ENCODE measurements around the gene APP.

Gene APP

DNA sequence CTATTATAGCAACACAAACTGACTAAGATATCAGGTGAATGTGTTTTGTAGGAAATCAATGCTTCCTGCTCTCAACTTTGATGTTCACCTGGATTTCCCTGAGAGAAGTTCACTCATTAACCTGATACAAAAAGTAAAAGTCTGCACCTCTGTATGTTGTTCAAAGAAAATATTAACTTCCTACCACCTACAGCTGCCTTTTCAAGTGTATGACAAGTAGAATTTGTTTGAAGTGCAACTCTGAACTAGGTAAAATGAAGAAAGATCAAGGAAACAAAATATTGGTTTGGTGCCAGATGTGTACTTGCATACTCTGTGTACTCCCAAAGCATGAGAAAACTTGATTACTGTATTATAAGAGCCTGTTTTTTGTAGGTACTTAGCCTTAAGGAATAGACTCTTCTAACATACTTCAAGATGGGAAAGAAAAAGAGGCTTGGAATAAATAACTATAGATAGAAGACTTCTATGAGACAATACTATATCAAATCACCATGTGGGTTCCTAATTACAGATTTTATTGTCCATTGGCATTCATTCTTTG is 193.4 kb downstream of the APP start:
- DNase-seq (ENCODE audit: low read depth): no peak

DNA sequence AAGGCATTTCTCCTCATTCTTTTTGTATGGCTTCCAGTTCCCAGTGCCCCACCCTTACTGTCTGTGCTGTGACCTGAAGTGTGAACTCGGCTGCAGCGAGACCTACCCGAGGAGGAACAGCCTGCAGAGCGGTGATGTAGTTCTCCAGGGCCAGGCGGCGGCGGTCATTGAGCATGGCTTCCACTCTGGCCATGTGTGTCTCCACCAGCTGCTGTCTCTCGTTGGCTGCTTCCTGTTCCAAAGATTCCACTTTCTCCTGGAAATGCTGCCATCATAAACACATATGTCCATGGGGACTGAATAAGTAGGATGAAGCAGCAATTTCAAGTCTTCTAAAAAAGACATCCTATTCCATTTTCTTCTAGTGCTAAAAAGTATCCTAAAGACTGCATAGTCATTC is 195.6 kb downstream of the APP start:
- DNase-seq (ENCODE audit: low read depth): no peak

DNA sequence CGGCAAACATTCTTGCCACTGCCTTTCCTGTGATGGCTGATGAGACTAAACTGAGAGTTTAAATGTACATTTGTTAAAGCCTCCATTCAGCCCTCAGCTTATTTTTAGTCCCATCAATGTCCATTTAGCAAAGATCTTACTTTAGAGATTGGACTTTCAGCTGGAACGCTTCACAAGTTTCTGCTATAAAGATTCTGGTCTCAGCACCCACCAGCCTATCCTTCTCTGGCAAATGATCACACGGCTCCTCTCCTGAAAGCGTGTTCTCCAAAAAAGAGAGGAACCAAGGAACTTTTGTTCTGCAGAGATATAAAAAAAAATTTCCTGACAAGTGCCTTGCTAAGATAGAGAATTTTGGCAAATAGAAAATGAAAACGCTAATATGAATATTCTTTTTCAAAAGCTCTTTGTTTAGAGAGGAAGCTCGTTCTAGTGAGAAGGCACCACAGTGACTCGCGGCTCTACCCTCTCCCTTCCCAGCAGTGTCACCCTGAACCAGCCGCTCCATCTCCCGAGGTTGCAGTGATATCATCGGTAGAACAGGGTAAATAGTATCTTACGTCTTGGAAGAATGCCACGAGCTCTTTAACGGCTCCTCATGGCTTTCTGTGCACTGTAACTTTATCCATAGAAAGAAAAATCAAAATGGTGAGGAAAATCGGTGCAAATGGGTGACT is 200.2 kb downstream of the APP start:
- DNase-seq (ENCODE audit: low read depth): no peak

DNA sequence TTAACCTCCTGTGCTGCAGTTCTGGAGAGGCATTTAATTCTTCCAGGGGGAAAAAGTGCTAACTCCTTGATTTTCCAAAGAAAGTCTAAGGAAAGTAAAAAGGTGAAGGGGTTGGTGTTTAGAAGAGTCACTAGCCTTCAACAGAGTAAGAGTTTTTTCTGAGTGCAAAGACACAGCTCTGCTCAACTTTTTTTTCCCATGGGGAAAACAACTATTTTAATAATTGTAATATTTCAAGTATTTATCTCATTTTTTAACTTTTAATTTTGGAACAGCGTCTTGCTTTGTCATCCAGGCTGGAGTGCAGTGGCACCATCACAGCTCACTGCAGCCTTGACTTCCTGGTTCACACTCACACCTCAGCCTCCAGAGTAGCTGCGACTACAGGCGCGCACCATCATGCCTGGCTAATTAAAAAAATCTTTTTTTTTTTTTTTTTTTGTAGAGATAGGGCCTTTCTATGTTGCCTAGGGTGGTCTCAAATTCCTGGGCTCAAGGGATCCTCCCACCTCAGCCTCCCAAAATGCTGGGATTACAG is 202.6 kb downstream of the APP start:
- DNase-seq (ENCODE audit: low read depth): no peak

DNA sequence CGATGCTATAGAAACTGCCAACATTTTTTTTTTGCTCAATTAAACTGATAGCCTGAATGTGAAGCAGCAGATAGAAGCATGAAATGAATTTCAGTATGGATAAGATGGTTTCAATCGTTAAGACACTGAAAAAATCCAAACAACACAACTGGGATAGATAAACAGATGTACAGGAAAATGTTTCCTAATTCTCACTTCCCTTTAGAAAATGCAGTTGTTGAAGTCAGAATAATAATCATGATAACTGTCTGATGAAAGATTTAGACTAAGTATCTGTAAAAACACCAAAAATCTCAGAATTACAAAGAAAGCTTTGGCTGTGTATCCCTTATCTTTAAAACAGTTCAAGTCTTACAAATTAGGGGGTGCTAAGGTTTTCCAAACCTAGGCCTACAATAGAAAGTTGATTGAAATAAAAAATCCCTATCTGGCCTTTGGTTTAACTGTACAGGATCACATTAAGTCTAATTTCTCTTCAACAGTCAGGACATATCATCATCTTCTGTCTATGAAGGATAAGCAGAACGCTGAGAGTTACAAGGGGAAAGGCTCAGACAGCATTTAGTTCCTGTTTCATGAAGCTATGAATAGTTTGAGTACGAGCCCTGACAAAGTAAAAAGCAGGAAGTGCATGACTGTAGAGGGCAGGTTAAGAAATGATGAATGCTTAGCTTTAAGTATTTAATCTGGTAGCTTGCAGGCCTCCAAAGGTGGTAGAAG is 203.2 kb downstream of the APP start:
- no peak for DNase-seq (ENCODE audit: low read depth)

DNA sequence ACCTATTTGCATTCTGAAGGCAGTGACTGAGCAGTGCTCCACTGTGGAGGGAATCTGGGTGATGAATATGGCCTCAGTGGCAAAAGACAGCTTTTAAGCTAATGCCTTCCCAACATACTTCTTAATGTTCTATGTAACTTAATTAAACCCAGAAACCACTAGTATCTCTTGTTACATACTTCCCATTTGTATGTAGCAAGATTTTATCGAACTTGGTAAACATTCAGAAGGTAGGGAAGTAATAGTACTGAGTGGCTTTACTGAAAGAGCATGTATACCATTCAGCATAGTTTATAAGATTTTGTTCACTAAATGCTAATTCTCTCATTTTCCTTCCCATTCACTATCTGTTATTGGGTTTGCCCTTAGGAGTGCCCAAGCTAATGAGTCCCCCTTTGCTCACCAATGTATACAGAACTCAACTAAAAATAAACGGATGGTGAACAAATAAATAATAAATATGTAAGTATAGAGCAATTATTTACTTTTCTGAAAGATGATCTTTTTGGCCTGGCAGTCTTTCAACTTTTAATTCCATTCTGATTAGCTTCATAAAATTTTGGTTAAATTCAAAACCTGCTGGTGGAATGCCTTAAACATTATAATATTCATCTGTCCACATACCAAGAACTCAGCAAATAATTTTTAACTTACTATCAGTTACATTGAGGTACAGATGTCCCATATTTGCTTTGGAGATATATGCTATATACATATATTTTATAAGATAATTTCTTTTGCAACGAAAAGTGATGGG is 204.4 kb downstream of the APP start:
- no peak for DNase-seq (ENCODE audit: low read depth)

DNA sequence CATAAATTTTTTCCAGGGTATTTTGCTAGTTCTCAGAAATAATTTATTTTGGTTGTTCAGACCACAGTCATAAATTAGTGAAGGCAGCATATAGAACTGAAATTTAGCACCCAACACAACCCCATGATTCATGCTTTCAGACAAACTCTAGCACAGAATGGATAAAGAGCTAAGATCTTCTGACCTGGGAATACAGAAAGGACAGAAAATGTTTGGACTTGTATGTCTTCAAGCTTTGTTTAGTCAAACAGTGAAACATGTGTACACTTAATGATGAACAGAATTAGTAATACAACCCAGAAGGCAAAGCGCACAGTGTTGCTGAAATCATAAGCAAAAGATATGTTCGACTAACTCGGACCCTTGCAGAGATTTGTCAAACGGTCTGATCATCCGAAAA is 205.6 kb downstream of the APP start:
- no peak for DNase-seq (ENCODE audit: low read depth)

DNA sequence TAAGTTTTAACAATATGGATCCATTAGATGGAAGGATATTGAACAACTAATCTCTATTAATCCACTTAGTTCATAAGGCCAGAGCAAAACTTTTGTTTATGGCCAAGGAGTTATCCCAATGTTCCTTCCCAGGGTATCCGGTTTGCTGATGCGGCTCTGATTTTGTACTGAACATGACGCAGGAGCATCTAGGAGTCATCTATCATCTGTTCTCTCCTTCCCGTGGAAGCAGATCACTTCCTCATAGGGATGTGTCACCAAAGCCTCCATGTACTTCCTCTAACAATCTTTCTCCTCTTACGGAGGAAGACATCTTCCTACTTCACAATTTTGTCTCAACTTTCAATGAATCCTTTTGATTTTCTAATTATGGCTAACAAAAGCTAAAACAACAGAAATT is 206.6 kb downstream of the APP start:
- DNase-seq (ENCODE audit: low read depth): no peak

DNA sequence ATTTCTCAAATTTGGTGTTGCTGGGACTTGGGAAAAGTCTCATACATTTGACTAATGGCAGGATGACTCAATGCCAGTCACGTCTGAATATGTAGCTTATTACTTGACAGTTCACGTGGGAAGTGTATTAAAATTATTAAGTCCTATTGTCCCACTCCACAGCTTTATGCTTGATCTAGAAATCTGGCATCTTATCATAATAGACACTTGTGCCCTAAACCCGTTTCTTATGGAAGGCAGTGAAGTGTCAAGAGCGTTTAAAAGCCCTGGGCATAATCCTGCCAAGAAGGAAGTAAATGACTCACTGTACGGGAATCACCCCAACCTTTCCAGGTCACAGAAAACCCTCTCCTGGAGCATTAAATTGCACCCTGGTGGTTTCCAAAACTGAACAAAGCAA is 207.4 kb downstream of the APP start:
- no peak for DNase-seq (ENCODE audit: low read depth)

DNA sequence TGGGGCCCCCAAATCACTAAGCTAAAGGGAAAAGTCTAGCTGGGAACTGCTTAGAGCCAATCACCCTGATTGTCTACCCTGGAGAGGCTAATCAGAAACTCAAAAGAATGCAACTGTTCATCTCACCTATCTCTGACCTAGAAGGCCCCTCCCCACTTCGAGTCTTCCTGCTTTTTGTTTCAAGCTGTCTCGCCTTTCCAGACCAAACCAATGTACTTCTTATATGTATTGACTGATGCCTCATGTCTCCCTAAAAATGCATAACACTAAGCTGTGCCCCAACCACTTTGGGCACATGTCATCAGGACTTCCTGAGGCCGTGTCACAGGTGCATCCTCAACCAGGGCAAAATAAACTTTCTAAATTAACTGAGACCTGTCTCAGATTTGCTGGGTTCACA is 209.5 kb downstream of the APP start:
- no peak for DNase-seq (ENCODE audit: low read depth)

DNA sequence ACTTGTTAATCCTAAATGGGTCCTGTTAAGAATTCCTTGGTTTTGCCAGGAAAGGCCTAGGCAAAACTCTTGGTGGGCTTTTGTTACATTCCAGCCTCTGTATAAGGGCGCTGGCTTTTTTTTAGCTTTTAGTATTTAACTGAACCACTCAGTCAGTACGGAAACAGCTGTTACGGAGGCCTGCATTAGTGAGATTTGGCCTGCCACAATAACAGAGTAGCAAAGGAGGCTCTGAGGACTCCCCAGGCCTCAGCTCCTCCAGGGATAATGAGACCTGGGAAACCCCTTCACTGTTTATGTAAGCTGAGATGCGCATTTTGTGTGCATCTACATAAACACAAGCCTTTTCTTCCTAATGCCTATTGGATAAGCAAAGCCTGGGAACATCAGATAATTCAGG is 210.2 kb downstream of the APP start:
- DNase-seq (ENCODE audit: low read depth): no peak

DNA sequence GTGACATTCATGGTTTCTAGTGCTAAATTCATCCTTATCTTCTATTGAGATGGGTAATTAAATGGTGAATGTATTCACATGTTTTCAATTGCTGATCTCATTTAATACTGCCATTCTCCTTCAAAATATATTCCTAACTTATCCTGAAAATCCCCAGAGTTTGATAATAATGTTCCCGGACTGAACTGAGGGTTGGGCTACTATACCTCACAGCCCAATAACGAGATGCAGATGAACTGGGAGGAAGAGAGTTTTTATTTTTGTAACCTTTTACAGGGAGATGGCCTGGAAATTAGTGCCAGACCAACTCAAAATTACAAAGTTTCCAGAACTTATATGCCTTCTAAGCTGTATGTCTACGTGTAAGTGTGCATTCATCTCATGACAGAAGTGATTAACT is 210.8 kb downstream of the APP start:
- no peak for DNase-seq (ENCODE audit: low read depth)

DNA sequence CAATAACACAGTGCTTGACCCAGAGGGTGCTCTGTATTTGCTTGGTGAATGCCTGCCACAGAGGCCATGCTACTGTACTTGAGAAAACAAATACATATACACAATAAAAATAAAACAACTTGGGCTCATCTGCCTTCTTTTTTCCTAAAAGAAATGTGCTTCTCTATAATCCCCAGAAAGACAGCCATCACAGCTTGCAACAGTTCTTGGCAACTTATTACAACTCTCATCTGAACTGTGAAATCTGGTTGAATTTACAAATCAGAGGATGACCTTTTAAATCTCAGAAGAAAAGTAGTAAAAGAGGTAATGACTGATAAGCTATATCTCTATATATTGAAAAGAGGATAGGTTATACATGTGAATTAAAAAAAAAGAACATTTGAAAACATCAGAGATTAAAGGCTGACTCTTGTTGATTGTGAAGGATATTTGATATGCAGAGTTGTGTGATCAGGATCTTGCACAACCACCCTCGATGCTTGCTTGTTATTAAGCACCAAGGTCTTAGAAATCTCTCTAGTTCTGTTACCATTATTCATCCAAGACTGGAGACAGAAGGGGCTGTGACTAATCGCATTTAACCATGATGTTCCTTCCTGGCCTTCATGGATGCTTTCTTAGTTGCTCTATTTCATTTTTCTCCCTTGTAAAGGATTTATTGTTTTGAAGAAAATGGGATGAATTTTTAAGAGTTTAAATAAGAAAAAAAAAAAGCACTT is 213.4 kb downstream of the APP start:
- no peak for DNase-seq (ENCODE audit: low read depth)

DNA sequence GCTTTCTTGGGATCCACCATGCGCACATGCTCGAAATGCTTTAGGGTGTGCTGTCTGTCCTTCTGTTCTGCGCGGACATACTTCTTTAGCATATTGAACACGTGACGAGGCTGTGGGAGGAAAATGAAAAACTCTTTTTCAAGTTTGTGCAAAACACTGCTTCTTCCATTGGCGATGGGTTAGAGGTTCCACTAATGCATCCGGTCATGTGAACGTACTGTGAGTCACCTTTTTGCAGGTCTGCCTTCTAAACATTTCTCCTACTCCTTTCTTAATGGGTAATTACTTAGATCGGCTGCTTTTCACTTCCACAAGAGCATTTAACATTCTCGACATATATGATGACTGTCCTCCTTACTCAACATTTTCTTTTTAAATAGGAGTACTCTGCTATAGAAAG is 214.9 kb downstream of the APP start:
- no peak for DNase-seq (ENCODE audit: low read depth)

DNA sequence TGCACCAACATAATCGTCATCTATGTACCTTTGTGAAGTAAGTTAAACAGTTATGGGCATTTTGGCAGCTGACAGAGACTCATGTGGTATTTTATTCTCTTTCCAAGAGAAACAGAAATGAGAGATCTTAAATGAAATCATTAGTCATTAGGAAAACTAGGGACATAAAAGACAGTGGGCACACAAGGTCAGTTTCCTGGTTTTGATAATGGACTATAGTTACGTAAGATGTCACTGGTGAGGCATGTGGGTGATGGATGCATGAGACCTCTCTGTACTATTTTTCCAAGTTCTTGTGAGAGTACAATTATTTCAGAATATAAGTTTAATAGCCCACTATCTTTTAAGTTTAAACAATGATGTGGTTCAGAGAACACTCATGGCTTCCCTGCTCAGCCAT is 216.9 kb downstream of the APP start:
- no peak for DNase-seq (ENCODE audit: low read depth)

DNA sequence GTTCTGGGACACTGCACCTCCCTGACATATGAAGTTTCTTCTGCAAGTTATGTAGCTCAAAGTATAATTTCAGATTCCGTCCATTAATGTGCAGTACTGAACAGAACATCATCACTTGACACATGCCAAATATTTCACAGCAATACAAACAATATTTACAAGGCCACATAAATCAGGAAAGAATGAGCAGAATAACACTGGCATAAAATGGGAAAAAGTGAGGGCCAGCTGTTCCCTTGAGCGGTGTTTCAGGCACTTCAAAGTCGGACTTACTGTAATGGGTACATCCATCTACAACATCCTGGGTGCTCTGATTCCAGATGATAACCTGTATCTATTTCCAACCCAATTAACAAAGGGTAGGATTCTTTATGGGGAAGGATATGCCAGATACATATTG is 217.4 kb downstream of the APP start:
- no peak for DNase-seq (ENCODE audit: low read depth)

DNA sequence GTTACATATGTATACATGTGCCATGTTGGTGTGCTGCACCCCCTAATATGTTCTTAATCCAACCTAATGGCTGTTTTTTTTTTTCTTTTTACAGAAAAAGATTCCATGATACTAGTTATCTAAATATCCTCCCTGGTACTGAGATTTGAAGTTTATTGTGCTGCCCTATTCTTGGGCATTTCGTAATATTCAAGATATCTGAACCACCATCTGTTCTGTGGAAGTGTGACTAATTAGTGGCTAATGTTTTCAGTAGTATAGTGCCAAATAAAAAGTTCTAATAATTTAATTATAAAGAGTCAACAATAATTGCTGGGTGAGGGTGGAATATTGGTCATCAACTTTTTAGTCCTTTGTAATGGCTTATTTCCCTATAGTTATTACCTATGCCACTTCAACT is 218.3 kb downstream of the APP start:
- no peak for DNase-seq (ENCODE audit: low read depth)

DNA sequence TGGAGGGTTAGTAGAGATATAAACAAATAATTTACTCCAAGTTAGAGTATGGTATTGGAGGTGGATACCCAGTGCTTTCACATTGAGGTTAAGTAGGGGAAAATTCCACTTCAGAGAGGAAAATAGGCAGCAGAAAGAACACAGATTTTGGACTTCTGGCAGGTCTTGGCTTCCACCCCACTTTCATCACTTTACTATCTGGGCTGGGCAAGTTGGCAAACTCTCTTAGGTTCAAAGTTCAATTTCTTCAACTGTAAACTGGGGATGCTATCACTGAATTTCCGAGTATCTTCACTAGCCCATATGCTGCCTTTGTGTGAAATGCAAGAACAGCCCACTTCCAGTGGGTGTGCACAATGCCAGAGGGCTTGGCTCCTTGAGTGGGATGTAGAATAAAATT is 220.9 kb downstream of the APP start:
- no peak for DNase-seq (ENCODE audit: low read depth)

DNA sequence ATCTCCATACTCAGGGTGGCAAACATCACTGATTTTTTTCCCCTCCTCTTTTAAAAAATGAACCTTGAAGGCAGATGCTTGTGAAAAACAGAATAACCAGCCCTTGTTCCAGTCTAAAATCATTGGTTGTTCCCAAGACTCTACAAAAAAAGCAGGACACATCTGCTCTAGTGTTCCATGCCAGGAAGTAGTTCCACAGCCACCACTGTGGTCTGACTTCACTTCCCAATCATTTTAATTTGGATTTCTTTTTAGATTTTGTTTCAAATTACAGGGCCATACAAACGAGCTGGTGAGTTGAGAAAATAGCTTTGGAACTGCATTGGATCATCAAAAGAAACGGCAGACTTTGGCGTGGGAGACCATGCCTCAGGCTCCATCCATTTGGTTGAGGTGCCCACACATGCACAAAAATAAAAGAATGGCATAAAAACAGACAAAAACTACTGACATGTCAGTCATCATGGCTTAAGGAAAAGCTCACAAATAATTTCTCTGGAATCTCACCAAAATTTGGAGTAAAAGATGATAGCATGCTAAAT is 225.8 kb downstream of the APP start:
- DNase-seq (ENCODE audit: low read depth): no peak

DNA sequence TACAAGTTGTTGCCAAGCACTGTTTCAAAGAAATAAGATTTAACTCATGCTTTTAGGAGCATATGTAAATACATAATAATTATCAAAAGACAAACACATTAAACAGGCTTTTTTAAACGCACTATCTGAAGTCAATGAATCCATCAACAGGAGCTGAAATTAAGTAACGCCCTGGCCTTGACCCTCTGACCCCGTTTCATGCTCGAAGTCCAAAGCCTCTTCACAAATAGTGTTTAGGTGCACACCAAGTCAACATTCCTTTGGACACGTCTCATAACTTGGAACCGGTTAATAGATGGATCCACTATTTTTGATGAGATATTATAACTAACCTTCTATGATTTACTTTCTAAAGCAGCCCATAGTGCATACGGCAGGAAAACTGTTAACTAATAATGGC is 226.5 kb downstream of the APP start:
- no peak for DNase-seq (ENCODE audit: low read depth)

DNA sequence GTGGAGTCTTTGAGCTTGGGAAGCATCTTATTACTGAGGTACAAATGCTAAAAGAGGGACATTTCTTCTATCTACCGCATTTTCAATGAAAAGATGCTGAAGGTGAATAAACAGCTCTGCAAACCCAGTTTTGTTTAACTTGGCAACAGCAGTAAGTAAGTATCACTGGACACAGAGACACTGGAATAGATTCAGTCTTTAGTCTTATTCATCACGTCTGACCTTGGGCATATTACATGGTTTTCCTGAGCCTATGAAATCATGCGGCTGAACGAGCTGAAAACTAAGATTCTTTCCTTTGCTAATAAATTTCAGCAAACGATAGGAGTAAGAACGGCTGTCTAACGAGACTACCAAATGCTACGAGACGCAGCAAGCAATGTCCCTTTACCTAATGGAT is 228.4 kb downstream of the APP start:
- DNase-seq (ENCODE audit: low read depth): no peak

DNA sequence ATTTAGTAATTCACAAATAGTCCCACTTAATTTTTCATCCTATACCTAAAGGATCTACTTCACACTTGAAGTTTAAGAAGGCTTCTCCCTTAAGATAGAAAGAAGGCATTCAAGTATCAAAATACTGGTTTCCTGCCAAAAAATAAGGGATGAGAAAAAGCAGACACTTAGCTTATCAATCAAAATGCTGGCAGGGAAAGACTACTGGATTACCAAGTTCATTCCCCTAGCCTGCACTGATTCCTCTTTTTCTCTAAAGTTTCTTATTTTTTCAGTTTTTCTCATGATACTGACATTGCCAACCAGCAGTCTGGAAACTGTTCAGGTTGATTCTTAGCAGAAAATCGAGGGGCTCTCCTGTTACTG is 231.2 kb downstream of the APP start:
- DNase-seq (ENCODE audit: low read depth): no peak
